A549 treated with AZD9567 at 1 μM for 4 hours (cell line): Measurements from ENCODE around the gene TRIM43B. TPM values are rescaled to one million over a fixed set of nuclear protein-coding genes. Genes with fewer than 3 reads are reported as not detected.

Experiments
- total RNA-seq: library from RNA; stranded (reverse); fragments of 200-300 nt; extraction: Qiagen RNA extraction; gene quantifications from 5 replicates; pipeline ENCODE4 v1.2.3, GENCODE V29; 2022; ENCODE audit not compliant: insufficient read depth

TRIM43B gene
- total RNA-seq = 0.13 to 0.17 TPM in 2 of 5 replicates, not detected in the others

GRCh38 chr2:95484654-95485053 lies at the start of gene TRIM43B:
Gene TRIM43B (minus strand): TSS chr2:95484754. CDS start chr2:95482714, 2,040 bp downstream.

Other genes starting within 250 kb of the TRIM43B start
- 0.02 to 0.07 TPM (median 0.05 TPM) in 4 of 5 replicates, not detected in the other for gene PROM2, start 210.3 kb downstream of the TRIM43B start, total RNA-seq
- 0.70 to 1.9 TPM (median 1.7 TPM) in 5 replicates for gene KCNIP3, start 187.4 kb downstream of the TRIM43B start, total RNA-seq
- gene FAHD2A, start 82.0 kb downstream of the TRIM43B start, total RNA-seq = 29.6 to 38.6 TPM (median 31.0 TPM) in 5 replicates
- gene TRIM43, start 107.2 kb upstream of the TRIM43B start, total RNA-seq = 0.05 to 0.16 TPM (median 0.09 TPM) in 3 of 5 replicates, not detected in the others